Forelimb muscle (tissue), 1 donor: ENCODE data around the gene PSMA1. TPM values are rescaled to one million over a fixed set of nuclear protein-coding genes. Genes with fewer than 3 reads are reported as not detected.
"Not testable (repeated sequence)": the region's sequence is repeated elsewhere in the genome, so short reads cannot be mapped to it uniquely, and the experiment has no call there.

Experiments used
- DNase-seq: peaks from one replicate; pipeline ENCODE4 v3.0.0-alpha.2; 2013; ENCODE audit warnings: low read depth
- polyA plus RNA-seq: library from polyadenylated mRNA; unstranded; fragments of 120-200 nt; gene quantifications from one replicate; pipeline ENCODE4 v1.2.1, GENCODE V29; 2013; ENCODE audit not compliant: insufficient read length

The PSMA1 gene
- polyA plus RNA-seq: 118 TPM

DNA sequence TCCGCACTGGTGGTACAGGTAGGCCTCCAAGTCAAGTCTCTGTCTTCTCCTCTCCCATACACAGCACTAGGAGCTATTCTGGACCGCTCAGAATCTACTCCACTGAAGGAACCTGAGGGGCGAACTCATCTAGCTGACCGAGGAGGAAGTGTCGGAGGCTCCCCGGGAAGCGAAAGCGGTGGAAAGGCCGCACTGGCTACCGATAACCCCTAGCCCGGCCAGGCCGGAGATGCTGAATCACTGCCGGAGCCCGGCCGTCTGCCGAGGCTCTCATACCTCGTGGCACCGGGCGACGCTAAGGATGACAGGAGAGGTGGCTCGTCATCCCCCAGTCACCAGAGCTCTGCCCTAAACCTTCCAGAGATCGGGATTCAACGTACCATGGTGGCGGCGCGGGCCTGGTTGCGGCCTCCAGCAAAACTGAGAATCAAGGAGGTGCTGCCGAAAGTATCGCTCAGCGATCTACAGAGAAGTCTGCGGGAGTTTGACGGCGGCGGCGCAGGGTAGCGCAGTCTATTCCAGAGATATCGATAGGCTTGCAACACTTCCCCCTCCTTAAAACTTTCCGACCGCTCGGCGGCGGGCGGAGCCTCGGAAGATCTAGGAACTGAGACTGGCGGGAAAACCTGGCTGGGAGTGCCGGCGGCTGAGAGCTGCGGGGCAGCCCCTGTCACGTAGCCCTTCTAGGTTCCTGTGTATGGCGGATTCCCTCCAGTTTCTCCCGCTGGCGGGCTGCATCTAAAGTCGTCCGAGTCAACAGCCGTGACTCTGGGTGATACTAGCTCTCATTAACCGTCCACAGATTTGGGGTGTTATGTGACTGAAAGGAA, at the start of gene PSMA1:
TSS of gene PSMA1 (minus strand) at position 470 of the 830 bp plus-strand sequence. CDS start at position 383, 87 bp downstream.
- DNase-seq: peak; percentile 92

DNA sequence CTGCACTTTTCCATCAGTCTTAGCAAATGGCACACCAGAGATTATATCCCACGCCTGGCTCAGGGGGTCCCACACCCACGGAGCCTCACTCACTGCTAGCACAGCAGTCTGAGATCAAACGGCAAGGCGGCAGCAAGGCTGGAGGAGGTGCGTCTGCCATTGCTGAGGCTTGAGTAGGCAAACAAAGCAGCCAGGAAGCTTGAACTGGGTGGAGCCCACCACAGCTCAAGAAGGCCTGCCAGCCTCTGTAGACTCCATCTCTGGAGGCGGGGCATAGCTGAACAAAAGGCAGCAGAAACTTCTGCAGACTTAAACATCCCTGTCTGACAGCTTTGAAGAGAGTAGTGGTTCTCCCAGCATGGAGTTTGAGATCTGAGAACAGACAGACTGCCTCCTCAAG, 49.3 kb upstream of the PSMA1 start:
- not testable (repeated sequence) for DNase-seq

DNA sequence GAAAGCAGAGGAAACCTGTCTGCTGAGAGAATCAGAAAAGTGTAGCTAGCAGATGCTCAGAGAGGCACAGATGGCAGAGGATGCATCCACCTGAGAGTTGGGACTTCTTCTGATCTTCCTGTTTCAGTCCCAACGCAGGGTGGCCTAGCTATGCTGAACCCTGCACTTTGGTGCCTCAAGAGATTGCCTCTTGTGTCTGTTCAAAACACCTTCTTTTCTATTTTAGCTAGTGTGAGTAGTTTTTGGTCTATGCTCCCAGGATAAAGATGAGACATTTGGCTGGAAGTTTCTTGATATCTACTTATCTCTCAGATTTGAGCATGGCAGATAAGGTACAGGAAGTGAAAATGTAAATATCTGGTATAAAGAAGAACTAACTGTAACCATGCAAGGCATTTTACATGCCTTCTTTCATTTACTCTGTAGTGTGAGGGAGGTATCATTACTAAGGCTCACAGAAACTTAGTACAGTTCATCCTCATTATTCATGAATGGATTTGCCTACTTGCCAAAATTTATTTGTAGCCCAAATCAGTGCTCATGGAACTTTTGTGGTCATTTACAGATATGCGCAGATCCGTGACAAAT, 47.0 kb upstream of the PSMA1 start:
- no peak for DNase-seq

DNA sequence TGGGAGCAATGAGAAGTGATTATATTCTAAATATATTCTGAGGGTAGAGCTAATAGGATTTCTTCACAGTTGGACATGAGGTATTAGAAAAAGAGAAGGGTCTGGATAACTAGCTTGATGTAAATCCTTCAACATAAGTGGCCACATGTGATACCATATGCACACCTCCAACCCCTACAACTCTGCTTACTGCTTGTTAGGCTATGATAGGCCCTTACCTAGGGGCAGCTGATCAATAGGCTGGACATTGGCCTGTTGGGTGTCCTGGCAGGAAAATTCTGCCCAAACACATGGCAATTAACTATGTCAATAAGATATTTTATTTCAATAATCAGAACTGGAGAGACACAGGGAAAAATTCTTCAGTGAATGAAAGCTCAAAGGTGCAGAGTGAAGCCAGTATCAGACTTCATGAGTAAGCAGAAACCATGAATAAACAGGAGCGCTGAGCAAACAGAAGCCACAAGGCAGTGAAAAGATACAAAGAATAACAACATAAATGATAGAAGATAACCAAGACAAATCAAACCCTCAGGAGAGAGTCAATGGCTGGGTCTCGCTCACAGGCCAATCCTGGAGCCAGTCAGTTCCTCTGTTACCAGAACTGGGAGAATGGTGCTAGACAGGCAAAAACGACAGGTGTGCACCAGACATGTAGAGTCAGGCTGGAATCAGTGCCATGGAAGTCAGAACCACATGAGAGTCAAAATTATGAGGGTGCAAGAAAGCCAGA, 46.3 kb upstream of the PSMA1 start:
- no peak for DNase-seq

GRCh38 chr11:14565845-14566244, 45.7 kb upstream of the PSMA1 start:
- no peak for DNase-seq

DNA sequence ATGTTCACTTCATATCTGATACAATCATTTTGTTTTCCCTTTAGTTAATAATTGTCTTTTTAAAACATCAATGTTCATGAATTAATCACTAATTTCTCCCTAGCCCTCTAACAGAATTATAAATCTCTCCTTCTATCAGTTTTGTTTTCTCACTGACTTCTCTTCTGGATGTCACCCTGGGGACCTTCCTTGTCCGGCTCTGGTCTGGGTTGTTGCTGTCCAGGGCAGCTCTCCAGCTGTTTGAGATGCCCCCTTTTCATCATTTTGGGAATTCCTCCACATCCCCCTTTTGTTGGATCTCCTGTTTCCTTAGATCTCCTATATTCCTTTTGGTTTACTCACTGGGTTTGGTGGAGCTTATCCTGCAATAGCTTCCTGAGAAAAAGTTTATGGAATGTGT, 35.6 kb upstream of the PSMA1 start:
- DNase-seq: no peak

DNA sequence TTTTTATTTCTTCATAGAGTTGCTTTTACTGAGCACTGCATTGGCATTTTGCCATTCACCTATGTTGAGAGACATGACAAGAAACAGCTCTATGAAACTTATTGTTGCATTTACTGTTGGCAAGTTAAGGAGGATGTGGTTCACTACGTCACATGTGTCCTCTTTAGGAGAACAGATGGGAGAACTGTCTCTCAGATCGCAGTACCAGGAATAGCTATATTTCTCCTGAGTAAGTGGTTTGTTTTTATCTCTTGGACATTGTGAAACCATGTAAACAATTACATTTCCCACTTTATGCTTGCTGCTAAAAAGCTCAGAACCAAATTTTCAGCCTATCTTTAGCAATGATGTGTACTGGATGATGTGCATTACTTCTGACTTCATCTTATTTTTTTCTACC, 34.8 kb upstream of the PSMA1 start:
- peak; percentile 29 for DNase-seq

- DNase-seq: no peak
These were observed 31.9 kb upstream of the PSMA1 start for GRCh38 chr11:14552089-14552488.

- no peak for DNase-seq
These were observed 31.2 kb upstream of the PSMA1 start for GRCh38 chr11:14551380-14551779.

DNA sequence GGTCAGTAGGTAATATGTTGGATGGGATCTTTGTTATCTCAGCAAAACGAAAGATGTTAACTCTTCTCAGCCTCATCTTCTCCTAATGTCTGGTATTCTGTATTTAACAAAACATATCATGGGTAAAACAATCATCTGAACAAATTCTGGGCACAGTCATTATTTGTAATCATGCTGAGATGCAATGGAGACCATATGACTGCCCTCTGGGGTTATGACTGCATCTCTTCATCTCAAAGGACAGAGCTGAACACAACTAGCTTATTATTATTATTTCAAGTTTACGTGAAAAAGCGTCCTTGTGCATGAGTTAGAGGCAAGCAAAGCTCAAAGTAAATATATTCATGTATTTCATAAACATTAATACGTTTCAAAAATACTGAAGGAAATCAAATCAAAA, 29.7 kb upstream of the PSMA1 start:
- DNase-seq: no peak

DNA sequence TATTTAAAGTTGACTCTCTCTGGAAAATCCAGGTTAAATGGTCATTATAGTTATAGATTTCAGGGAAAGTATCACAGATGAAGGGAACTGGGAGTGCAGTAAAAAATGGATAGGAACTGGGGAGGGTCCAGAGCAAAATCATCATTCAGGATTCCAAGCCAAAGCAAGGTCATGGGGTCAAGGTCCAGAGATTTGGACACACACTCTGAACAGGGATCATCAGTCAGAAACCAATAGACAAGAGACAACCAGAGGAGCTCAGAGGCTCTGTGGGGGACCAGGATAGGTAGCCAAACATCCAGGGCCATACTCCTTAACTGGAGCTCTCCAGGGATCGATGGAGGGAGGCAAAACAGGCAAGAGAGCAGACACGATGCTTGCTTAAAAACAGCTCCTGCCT, 27.3 kb upstream of the PSMA1 start:
- no peak for DNase-seq

GRCh38 chr11:14546672-14547071, 26.5 kb upstream of the PSMA1 start:
- DNase-seq: no peak

DNA sequence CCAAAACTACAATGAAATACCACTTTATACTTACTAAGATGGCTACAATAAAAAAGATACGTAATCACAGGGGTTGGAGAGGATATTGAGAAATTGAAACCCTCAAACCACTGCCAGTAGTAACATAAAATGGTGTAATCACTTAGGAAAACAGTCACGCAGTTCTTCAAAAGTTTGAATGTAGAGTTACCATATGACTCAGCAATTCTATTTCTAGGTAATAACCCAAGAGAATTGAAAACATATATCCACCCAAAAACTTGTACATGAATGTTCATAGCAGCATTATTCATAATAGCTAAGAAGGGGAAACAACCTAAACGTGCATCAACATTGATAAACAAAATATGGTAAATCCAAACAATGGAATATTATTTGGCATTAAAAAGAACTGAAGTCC, 24.4 kb upstream of the PSMA1 start:
- no peak for DNase-seq

- DNase-seq: no peak
These were observed 23.1 kb upstream of the PSMA1 start for GRCh38 chr11:14543260-14543659.

DNA sequence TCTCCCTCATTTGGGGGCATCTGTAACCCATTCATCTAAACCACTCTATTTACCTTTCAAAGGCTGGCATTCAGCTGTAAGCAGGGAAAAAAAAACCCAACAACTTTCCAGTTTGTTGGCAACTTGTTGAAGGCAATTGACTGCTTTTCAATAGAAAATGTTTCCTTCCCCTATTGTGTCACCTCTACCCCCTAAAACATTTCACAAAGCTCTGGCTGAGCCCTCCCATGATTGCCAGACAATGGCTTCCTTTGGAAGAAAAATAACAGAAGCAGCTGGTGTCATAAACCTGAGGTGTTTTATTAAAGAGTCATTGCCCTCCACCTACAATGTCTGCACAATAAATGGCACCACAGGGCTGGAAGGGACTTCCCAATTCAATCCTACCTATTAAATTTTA, 22.1 kb upstream of the PSMA1 start:
- no peak for DNase-seq

- no peak for DNase-seq
These were observed 21.2 kb upstream of the PSMA1 start for GRCh38 chr11:14541192-14541947.

DNA sequence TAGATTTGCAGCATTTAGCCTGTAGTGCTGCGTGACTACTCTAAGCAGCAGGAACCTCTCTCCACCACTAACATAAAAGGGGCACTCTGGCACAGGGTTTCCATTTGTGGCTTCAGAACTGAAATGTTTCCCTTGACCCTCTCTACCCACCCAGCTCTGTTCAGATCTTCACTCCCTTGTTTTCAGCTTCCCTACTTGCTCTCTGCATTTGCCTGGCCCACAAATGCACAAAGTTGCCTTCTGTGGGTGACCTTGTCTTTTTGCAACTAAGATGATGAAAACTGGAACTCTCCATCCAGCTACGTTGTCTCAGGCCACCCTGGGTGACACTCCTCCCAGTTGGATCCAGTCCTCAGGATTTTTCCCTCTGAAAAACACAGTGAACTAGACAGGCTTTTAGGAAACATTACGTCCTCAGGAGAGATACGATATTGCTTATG, 19.8 kb upstream of the PSMA1 start:
- DNase-seq: no peak

- no peak for DNase-seq
These were observed 18.9 kb upstream of the PSMA1 start for GRCh38 chr11:14538926-14539554.

DNA sequence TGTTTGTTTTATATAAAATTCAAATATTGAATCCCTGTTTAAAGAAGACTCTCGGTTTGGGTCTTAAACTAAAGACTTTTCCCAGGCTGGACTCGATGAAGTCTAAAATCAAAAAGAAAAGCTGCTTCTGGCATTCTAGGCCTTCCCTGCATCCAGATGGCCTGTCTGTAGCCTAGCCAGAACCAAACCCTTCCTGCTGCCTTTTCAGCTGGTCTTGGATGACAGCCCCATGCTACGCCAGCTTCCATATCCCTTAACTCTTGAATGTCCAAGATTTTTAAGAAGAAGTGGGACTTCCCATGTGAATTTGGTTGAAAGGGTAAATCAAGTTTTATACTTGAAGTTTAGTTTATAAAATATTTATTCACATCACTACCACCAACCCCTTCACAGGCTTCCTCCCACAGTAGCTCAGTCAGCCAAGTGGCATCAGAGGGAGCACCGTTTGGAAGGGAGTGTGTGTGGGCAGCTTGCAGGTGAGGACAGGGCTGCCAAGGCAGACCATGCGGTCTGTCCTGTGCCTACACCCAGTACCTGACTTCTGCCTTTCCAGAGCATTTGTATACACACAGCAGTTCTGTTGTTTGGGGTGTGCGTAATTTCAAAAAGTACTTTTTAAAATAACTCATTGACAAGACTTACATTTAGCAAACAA, 18.2 kb upstream of the PSMA1 start:
- DNase-seq: no peak

DNA sequence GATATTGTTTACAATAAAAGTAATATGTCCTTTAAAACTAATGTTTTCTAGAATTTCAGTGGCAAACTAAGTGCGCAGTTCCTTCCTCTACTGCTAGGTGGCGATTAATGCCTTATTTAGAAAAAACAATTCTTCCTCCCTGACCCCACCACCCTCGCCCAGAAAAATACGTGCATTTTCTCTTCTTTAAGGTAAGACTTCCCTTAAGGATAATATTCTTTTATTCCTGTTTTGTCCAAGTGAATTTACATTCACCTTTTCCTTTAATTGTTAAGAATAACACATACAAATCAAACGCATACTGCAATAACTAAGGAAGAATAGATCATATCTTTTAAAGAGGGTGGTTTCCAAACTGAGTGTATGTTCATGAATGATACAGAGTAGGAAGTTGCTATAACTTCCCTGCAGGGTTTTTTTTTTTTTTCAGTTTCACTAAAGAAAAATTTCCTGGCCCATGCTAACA, 17.0 kb upstream of the PSMA1 start:
- no peak for DNase-seq

- not testable (repeated sequence) for DNase-seq
These were observed 15.0 kb upstream of the PSMA1 start for GRCh38 chr11:14535166-14535565.
